ENCODE data around the gene ADK. TPM values are rescaled to one million over a fixed set of nuclear protein-coding genes. Genes with fewer than 3 reads are reported as not detected.

Gene ADK
- total and polyA plus RNA-seq, 2 experiments from 2014 or later: 39.9 to 53.0 TPM

GRCh38 chr10:74425456-74426001, 274.5 kb downstream of the ADK start:
- no peak overlapping the region for H3K27ac Mint-ChIP-seq
- Histone ChIP-seq H3K4me3 (no peak overlapping the region), H3K4me2 (no peak overlapping the region), H3K4me1 (ENCODE audit: insufficient read depth) (peaks cover 15% of the 10 kb centered on the region), H4K20me1 (replicated peaks; ENCODE audit: insufficient read depth) (no peaks in the 10 kb centered on the region), H3F3A (replicated peaks; ENCODE audit: low read depth) (no peaks in the 10 kb centered on the region), H2AFZ (no peak overlapping the region), H3K27me3 (ENCODE audit: insufficient read depth) (no peaks in the 10 kb centered on the region), H3K9me2 (ENCODE audit: insufficient read depth) (no peaks in the 10 kb centered on the region), H3K27ac (ENCODE audit: low read depth) (no peak overlapping the region), H3K36me3 (ENCODE audit: insufficient read depth) (no peaks in the 10 kb centered on the region), H3K79me2 (replicated peaks; ENCODE audit: insufficient read depth) (no peaks in the 10 kb centered on the region)
- no peak for ATAC-seq
- H3K9me3 Mint-ChIP-seq: peaks cover 24% of the 10 kb centered on the region
- DNase-seq (ENCODE audit: low spot score): no peak
- H3K4me1 Mint-ChIP-seq: peaks cover 18% of the 10 kb centered on the region
- H3K27me3 Mint-ChIP-seq (ENCODE audit: insufficient read depth, low read depth, poor library complexity): peaks cover 2% of the 10 kb centered on the region
- TF ChIP-seq ZNF462 (CRISPR knock-in tag; IDR thresholded peaks at IDR 0.05): no peak
- TF ChIP-seq ZNF114 (CRISPR knock-in tag; IDR thresholded peaks at IDR 0.05): no peak
- H3K4me3 Mint-ChIP-seq: no peak overlapping the region
- peaks cover 27% of the 10 kb centered on the region for H3K36me3 Mint-ChIP-seq (ENCODE audit: low read depth)

- Mint-ChIP-seq H3K9me3 (no peaks in the 10 kb centered on the region), H3K27me3 (ENCODE audit: insufficient read depth, low read depth, poor library complexity) (peaks cover 4% of the 10 kb centered on the region), H3K4me3 (no peak overlapping the region), H3K27ac (no peak overlapping the region), H3K36me3 (ENCODE audit: low read depth) (peaks cover 4% of the 10 kb centered on the region; the same call in 1 of the 3 replicates), H3K4me1 (peaks cover 15% of the 10 kb centered on the region)
- Histone ChIP-seq H4K20me1 (replicated peaks; ENCODE audit: insufficient read depth) (no peaks in the 10 kb centered on the region), H3K27ac (ENCODE audit: low read depth) (no peak overlapping the region), H3K9me2 (ENCODE audit: insufficient read depth) (no peaks in the 10 kb centered on the region), H3F3A (replicated peaks; ENCODE audit: low read depth) (no peaks in the 10 kb centered on the region), H3K4me2 (no peak overlapping the region), H3K27me3 (ENCODE audit: insufficient read depth) (no peaks in the 10 kb centered on the region), H3K4me1 (ENCODE audit: insufficient read depth) (peaks cover 17% of the 10 kb centered on the region), H2AFZ (no peak overlapping the region), H3K79me2 (replicated peaks; ENCODE audit: insufficient read depth) (no peaks in the 10 kb centered on the region), H3K4me3 (no peak overlapping the region), H3K36me3 (ENCODE audit: insufficient read depth) (no peaks in the 10 kb centered on the region)
- ATAC-seq: no peak
- no peak for DNase-seq (ENCODE audit: low spot score)
- no peak for TF ChIP-seq REST (IDR thresholded peaks at IDR 0.05; ENCODE audit: unreplicated experiment)
- TF ChIP-seq ZNF114 (CRISPR knock-in tag; IDR thresholded peaks at IDR 0.05): no peak
Observed at GRCh38 chr10:74431816-74432215, 280.8 kb downstream of the ADK start.
